ENCODE data around the gene CSNK1E.
"Not testable (repeated sequence)": the region's sequence is repeated elsewhere in the genome, so short reads cannot be mapped to it uniquely, and the experiment has no call there.

Gene CSNK1E

GRCh38 chr22:38317122-38317994 is at the start of gene CSNK1E:
Gene CSNK1E (minus strand): TSS chr22:38317433. CDS start chr22:38314157, 3,276 bp downstream.
- DNase-seq: peak; percentile 81

DNA sequence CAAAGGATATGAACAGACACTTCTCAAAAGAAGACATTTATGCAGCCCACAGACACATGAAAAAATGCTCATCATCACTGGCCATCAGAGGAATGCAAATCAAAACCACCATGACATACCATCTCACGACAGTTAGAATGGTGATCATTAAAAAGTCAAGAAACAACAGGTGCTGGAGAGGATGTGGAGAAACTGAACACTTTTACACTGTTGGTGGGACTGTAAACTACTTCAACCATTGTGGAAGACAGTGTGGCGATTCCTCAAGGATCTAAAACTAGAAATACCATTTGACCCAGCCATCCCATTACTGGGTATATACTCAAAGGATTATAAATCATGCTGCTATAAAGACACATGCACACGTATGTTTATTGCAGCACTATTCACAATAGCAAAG is 48.6 kb upstream of the CSNK1E start:
- not testable (repeated sequence) for DNase-seq

GRCh38 chr22:38365174-38365573 is 47.9 kb upstream of the CSNK1E start:
- not testable (repeated sequence) for DNase-seq

DNA sequence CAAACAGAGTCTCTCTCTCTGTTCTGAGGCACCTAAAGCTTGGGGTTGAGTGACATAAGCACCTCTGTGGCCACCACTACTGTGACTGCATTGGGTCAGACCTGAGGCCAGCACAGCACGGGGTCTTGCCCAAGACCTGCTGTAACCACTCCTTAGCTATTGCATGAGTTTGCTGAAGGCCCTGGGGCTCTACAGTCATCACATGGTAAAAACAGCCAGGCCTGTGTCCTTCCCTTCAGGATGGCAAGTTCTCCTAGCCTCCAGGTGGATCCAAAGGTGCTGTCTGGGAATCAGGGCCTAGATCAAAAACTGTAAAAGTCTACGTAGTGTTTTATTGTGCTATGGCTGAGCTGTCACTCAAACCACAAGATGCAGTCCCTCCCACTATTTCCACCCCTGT is 43.3 kb upstream of the CSNK1E start:
- not testable (repeated sequence) for DNase-seq

GRCh38 chr22:38359817-38360216 is 42.6 kb upstream of the CSNK1E start:
- DNase-seq: not testable (repeated sequence)

- not testable (repeated sequence) for DNase-seq
Observed at GRCh38 chr22:38357971-38358370, 40.7 kb upstream of the CSNK1E start.

DNA sequence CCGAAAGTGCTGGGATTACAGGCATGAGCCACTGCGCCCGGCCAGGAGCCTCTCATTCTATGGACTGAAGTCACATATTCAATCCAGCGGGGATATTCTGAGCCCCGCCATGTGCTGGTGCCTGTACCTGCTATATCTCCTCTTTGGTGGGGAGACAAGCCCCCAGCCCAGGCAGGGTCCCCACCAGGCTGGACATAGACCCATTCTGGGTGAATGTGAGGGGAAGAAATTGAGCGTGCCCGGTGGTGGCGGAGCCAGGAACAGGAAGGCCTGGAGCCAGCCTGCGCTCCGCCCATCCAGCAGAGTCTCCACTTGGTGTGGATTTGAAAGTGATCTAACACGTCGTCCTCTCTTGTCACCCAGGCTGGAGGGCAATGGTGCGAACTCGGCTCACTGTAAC is 38.0 kb upstream of the CSNK1E start:
- no peak for DNase-seq

DNA sequence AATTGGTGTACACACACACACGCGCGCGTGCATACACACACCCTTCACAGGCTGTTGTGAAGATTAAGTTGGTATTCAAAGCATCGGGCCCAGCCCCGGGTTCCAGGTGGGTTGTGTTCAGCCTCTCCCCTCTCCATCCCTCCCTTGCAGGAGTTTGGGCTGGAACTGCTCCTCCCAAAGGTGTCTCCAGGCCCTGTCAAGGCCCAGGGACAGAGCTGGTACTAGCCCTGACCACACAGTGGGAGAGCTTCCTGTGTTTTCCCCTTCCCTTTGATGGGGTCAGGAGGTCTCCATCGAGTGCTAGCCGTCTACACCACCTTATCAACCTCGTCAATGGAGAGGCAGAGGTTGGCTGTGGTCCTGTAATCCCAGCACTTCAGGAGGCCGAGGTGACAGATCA is 36.5 kb upstream of the CSNK1E start:
- DNase-seq: no peak

DNA sequence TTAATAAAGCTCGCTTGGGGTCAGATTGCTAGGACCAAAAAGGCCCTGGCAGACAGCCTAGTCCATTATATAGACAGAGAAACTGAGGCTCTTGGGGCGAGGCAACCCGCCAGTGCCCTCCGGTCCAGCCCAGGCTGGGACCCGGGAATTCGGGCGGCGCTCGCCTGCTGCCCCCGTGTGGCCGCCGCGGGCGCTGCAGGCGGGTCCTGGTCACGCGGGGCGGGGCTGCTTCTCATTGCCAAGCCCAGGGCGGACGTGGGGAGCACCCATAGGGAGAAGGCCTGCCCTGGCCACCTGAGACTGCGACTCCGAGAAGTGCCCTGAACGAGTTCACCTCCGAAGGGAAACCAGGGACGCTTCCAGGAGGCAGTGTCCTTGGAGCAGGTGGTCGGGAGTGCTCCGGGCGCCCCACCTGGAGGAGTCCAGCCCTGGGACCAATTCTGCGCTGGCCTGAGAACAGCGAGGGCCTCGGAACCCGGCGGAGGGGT is 36.0 kb upstream of the CSNK1E start:
- DNase-seq: peak; percentile 84

- no peak for DNase-seq
Observed at GRCh38 chr22:38352436-38352835, 35.2 kb upstream of the CSNK1E start.

GRCh38 chr22:38350444-38351359 is 33.5 kb upstream of the CSNK1E start:
- no peak for DNase-seq

- DNase-seq: no peak
Observed at GRCh38 chr22:38348751-38349496, 31.7 kb upstream of the CSNK1E start.

DNA sequence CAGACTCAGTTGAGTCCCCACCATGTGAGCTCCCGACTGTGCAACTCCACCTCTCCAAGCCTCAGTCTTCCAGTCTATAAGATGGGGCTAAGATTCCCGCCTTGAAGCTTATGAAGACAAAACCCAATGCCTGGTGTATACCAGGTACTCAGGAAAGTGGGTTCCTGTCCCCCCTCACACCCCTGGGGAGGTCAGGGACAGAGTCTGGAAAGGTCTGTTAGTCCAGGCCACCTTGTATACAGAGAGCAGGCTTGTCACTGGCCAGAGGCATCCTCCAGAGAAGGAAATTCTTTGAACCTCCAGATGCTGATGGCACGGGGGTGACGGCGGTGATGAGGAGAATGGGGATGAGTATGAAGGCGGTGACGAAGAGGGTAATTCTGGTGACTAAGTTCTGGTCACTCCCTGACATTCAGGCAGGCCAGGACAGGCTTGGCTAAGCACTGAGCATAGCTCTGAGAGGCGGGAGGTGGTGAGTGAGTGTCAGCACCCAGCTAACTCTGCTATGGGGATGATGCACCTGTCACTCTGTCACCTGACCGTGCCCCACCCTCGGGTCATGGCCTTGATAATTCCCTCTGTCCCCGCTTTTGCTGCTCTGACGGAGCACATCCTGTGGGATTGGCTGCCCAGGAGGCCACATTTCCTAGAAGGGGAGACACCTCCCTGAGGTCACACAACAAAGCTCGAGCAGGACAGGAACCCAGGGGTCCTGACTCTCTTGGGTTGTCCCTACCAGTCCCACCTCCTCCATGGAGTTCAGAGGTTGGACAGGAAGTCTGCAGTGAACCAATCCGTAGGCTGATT is 30.9 kb upstream of the CSNK1E start:
- DNase-seq: no peak

- no peak for DNase-seq
Observed at GRCh38 chr22:38347181-38347943, 30.1 kb upstream of the CSNK1E start.

DNA sequence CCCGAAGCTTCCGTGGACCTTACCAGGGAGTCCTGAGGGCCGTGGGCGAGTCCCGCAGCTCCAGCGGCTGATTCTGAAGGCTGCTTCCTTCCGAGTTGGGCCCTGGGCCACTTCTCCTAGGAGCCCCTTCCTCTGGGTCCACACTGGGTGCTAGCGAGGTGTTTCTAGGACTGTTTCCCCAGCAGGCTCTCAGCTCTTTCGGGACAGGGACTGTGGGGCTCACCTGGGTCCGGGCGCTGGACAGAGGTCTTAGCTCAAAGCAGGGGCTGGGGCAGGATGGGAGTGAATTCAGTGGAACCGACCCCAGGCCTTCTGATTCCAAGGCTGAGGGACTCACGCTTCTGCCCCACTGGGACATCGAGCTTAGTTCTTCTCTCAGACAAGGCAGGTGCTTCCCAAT is 29.3 kb upstream of the CSNK1E start:
- no peak for DNase-seq

- DNase-seq: no peak
Observed at GRCh38 chr22:38345782-38346181, 28.5 kb upstream of the CSNK1E start.

- DNase-seq: not testable (repeated sequence)
Observed at GRCh38 chr22:38339893-38340292, 22.7 kb upstream of the CSNK1E start.

GRCh38 chr22:38338772-38339379 is 21.6 kb upstream of the CSNK1E start:
- no peak for DNase-seq

GRCh38 chr22:38336699-38337098 is 19.5 kb upstream of the CSNK1E start:
- no peak for DNase-seq

DNA sequence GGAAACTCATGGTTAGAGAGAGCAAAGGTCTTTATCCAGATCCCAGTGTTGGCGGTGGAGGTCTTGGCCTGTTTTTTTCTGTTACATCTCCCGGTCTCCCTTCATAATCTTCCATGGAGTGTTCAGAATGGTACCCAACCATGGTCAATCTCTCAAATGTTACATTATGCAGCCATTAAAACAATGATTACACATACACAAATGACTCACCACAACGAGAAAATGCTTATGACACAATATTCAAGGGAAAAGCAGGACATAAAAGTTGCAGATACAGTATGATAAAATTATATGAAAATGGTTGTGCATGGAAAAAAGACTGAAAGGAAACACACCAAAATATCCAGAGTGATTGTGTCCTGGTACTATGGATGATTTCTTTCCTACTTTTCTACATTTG is 17.8 kb upstream of the CSNK1E start:
- DNase-seq: no peak

DNA sequence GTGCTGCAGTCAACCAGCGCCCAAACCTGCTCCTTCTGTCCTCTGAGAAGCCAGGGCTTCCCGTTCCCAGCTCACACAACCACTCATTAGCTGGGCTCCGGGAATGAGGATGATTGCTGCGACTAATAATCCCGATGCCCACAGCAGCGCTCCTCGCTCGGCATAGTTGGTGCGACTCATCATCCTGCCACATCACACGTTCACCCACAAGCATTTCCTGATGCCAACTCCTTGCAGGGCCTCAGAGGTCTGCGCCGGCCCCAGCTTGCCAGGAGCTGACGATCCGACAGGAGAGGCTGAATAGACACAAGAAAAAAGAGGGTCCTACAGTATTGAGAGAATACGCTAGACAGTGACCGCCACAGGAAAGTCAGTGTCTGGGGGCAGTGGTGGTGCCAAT is 10.6 kb upstream of the CSNK1E start:
- no peak for DNase-seq
